ENCODE data around the gene LPCAT1. TPM values are rescaled to one million over a fixed set of nuclear protein-coding genes. Genes with fewer than 3 reads are reported as not detected.

LPCAT1 gene
- total RNA-seq, 1 donor from 2014 or later = 119 TPM

DNA sequence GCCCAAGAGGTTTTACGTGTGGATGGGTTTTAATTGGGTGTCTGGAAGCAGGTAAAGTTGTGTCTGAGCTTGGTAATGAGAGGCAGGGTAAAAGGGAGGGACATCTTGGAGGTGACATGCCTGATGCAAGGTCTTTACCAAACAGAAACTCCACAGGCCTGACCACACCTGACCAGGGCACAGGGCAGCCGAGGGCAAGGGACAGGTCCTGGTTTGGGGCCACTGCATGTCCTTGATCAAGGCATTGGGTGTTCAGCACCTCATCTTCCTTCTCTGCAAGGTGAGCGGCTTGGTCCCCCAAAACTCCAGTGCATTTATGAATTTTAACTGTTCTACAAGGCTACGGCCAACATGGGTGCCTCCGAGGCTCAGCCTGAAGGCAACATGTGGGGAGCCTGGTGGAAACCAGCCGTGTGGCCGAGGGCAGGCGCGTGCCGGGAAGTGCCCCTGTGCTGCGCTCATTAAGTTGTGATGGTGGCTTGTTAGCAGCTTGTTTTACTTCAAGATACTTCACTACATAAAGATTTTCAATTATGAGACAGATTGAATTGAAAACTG, 30.7 kb upstream of the LPCAT1 start:
- DNase-seq (ENCODE audit: low spot score) = no peak

DNA sequence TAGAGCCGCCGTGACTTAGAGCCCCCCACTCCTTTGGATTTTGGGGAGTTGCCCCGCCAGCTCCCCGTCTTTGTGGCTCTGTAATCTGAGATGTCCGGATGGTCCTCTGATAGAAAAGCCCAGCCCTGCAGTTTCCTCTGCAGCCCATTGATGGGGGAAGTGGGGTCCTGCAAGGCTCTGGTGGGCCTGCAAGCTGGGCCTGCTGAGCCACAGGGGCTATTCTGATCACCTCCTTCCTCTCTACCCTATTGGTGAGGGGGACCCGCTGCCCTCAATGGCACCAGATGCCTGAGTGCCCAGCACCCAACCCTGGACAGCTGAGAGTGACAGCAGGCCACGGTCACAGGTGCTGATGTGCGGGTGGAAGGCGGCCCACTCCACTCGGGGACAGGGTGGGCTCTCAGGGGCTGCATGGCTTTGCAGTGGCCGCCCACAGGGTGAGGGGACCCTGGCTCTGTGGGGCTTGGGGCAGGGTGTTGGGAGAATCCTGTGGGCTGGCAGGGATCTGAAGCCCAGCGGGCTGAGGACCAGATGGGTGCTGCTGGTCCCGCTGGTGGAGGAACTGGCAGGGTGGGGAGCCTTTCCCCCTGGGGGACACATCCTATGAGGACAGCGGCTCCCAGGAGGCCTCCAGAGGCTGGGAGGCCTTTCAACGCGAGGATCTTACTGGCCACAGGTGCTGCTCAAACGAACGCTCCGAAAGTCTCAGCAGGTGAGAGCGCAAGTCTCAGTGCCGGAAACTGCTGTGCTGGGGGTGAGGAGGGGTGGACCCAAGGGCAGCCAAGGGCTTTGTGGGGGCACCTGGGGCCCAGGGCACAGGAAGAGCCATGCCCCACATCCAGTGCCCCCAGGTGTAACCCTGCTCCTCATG, 30.0 kb upstream of the LPCAT1 start:
- DNase-seq (ENCODE audit: low spot score) = no peak

DNA sequence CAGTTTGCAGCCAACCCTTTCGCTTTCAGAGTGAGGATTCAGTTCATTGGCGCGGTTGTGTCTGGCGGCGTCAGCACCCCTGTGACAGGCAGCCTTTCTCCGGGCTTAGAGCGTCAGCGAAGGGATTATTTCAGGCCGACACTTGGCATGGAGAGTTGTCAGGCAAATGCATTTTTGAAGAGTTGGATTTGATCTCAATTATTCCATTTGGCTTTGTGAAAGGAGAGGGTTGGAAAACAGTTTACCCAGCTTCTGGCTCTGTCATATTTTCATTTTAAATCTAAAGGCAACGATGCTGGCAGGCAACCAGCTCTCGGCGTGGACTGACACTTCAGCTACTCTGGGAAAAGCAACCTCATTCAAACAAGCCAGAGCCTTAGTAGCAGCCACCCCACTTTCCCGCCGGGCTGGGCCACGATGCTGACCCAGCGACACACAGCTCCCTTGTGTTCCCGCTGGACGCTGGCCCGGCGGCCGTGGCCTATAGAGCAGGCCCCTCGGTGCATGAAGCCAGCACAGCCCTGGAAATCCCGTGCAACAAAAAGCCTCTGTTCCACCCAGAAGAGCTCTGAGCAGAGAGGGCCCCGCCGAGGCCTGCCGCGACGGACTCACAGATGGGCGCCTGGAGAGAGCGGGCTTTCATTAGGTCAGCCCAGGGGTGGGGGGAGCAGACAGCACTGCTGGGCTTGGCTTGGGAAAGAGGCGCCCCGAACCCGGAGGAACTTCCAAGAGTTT, 28.9 kb upstream of the LPCAT1 start:
- no peak for DNase-seq (ENCODE audit: low spot score)

DNA sequence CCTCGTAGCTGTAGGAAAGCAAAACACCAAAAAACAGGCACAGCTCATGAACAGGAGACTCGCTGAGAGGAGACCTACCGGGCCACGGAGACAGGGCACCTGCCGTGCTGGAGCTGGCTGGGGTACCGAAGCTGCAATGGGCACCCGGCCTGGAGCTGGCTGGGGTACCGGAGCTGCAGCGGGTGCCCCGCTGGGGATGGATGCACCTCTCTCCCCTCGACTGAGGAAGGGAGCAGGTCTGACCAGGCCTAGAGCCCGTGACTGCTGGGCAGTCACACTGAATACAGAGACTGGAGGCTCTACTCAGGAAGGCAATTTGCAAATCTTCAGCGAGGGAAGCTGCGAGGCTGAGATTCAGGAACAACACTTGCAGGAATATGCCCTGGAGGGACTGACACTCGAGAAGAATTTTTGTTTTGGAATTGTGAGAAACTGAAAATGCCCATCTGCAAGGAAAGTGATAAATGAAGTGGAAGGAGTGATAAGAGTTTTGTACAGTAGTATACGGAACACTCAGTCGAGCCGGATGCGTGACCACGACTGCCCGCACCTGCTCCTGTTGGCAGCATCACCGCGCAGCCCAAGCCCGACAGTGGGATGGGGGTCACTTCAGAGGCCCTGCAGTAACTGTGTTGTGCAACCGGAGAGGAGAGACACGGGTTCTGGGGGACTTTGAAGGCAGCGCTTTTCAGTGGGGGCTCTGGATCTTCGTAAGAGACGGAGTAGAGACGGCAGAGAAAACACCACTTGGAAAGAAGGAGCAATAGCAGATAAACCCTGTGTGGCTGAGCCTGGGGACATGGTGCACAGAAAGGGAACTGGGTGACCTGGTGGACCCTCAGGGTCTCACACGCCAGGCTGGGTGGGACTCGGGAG, 27.9 kb upstream of the LPCAT1 start:
- DNase-seq (ENCODE audit: low spot score) = no peak

DNA sequence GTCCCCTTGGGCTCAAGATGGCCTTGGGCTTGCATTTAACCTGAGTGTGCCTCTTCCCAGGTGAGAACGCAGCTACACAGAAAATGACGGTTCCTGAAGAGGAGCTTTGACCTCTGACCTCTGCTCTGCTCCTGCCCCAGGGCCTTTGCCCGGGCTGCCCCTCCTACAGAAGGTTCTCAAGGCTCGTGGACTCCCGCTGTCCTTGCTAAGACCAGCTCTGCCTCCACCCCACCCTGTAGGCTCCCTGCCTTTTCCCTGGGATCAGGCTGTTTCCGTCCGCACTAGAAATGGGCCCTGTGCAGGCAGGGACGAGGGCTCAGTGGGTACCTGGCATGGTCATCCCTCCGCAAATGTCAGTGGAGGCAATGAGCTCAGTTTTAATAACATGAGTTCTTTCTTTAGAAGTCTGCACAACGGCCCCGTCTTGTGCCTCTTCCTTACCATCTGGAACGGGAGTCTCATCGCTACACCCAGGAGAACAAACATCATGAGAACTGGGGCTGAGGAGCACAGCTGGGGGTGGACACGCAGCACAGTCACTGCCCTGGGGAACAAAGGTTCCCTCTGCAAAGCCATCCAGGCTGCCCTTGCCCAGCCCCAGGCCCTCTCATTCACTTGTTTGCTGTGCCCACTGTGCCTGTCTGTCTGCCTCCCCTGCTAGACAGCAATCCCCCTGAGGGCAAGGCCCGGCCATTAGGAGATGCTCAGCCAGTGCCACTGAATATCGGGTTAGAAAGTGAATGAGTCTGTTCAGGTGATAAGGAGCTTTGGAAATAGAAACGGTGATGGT, 26.7 kb upstream of the LPCAT1 start:
- peak; percentile 9 for DNase-seq (ENCODE audit: low spot score)

DNA sequence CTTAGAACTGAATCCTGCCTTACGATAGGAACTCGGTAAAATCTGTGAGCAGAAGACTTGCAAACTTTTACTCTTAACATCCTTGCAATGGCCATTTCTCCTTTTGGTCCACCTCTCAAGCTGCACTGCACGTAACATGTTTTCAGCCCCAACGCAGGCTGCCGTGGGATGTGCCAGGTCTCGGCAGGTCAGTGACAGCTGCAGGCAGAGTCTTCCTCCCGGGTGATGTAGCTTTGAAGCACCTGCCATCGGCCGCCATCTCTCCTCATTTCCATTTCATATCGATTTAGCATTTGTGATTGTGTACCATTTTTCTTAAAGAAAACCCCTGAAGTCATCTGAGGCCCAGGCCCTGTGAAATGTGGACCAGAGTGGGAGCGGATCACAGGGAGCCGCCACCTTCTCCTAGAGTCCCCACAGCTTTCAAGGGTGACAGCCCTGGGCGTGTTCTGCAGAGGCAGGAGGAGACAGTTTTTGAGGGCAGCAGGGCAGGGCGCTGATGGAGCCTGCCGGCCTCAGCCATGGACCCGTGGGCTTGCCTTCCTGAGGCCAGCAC, 25.8 kb upstream of the LPCAT1 start:
- DNase-seq (ENCODE audit: low spot score) = no peak

DNA sequence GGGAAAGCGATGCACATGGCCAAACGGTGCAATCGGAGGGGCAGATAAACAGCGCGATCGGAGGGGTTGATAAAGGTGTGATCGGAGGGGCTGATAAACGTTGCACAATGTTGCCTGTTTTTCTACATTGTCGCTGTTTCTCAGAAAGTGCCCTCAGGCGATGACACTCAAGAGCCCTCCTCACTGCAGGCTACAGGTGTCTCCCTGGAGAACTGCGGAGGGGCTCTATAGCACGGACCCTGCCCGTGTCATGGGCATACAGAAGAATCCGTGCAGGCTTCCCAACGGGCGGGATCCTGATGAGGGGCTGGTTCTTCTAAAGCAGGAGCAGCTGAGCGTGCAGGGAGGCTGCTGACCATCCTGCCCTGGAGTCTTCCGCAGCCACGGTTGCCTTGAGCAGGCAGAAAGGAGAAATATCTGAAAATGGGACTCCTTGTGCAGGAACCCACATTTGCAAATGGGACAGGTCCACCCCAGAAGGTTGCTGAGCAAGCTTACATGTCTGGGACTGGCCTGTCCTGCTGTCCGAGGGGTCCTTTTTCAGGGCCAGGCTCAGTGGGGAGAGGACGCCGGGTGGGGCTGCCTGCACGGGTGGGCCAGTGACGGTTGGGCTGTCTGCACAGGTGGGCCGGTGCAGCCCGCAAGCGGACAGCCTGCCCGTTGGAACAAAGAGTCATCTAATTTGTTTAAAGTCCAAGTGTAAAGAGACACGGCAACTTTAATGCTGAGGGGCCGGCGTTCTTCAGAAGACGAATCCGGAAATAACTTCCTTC, 25.1 kb upstream of the LPCAT1 start:
- DNase-seq (ENCODE audit: low spot score) = peak; percentile 7

DNA sequence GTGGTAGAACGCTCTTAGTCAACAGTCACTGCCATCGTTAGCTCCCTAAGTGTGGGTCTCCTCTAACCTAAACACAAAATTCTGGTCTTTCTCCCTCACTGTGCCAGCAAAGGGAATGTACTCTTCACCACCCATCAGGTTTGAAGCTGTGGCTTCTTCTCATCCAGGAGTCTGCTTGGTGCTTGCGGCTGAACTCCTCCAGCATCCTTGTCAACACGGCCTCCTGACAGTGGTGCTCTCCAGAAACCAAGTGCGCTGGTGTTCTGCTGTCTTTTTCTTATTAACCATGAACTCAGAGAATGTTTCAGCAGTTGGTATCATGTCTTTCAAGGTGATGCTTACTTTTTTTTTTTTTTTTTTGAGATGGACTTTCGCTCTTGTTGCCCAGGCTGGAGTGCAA, 23.9 kb upstream of the LPCAT1 start:
- no peak for DNase-seq (ENCODE audit: low spot score)

DNA sequence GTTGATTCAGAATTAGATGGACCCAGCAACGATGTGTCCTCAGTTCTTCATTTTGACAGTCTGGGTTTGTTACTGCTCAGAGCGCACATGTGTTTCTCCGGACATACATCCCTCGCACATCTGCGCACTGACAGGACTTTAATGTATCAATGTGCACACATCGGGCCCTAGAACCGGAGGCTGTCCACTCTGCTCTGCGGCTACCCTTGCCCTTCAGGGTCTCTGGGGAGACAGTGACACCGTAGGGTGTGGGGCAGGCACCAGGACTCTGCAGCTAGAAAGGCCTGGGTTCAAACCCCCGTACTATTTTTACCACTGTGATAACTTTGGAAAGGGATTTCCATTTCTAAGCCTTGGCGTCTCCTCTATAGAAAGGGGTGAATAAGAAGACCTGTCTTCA, 23.5 kb upstream of the LPCAT1 start:
- no peak for DNase-seq (ENCODE audit: low spot score)

DNA sequence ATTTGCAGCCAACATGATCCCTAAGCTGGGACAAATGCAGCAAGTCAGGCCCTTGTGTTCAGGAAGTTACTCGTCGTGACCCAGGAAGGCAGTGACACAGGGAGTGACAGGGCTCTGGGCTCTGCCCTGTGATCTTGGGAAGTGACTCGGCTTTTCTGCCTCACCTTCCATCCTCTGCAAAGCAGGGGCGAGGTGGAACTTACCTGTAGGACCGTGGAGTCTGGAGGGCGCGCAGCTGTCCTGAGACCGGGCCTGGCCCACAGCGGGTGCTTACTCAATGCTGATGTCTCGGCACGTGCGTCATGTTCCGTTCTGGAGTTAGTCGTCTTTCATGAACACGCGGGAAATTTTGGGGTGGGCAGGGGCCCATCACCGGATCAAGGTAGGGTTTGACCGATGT, 22.8 kb upstream of the LPCAT1 start:
- peak; percentile 7 for DNase-seq (ENCODE audit: low spot score)

DNA sequence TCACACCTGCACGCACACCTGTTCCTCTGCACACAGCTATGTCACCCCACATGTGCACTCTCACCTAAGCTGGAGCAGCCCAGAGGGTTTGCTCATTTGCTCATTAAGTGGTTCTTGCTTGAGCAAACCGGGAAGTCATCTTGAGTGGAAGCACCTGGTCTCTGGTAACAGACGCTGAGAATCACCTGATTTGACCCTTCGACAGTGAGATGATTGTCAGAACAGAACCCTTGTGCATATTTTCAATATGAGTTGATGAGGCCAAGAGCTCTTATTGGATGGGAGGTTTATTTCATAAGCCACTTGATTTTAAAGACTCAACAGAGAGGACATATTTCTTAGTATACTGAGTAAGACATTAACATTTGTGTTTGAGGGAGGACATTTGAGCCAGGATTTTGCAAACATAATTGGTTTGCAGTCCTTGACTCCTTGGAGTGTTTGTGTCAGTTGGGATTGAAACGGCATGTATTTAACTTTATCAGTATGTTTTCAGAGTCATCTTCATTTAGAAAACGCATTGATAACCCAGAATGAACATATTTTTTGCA, 22.1 kb upstream of the LPCAT1 start:
- peak; percentile 11 for DNase-seq (ENCODE audit: low spot score)

DNA sequence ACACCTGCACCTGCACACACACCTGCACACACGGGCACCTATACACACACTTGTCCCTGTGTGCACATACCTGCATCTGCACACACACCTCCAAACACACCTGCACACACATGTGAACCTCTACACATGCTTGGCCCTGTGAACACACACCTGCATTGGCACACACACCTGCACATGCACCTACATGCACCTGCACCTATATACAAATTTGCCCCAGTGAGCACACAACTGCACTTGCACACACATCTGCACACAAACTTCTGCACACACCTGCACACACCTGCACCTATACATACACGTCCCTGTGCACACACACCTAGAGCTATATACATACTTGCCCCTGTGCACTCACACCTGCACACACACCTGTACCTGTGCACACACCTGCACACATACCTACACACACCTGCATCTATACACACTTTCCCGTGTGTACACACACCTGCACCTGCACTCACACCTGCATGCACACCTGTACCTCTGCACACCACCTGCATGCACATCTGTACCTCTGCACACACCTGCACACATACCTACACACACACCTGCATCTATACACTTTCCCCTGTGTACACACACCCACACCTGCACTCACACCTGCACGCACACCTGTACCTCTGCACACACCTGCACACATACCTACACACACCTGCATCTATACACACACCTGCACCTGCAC, 21.5 kb upstream of the LPCAT1 start:
- DNase-seq (ENCODE audit: low spot score) = peak; percentile 6

DNA sequence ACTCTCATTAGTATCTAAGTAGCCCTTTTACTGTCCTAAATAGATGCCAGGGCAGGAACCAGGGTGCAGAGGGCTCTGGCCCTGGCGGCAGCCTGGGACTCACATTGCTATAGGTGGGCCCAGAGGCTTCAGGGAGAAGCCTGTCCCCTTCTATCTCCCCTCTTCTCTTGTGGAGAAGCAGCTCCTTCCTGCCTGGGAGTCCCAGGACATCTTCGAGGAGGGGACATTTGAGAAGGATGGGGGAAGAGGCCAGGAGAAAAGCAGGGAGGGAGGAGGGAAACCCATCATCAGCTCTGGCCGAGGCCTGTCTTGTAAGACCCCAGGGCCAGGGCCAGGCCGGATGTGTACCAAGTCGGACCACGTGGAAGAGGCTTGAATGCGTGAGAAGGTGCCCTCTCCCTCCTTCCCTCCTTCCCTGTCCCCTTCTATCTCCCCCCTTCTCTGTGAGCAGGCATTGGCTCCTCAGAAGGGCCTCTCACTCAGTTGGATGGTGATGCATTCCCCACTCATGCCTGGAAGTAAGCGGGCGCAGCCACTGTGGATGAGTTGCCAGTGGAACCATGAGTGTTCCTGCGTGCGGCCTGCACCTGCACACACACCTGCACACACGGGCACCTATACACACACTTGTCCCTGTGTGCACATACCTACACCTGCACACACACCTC, 20.7 kb upstream of the LPCAT1 start:
- peak; percentile 6 for DNase-seq (ENCODE audit: low spot score)

DNA sequence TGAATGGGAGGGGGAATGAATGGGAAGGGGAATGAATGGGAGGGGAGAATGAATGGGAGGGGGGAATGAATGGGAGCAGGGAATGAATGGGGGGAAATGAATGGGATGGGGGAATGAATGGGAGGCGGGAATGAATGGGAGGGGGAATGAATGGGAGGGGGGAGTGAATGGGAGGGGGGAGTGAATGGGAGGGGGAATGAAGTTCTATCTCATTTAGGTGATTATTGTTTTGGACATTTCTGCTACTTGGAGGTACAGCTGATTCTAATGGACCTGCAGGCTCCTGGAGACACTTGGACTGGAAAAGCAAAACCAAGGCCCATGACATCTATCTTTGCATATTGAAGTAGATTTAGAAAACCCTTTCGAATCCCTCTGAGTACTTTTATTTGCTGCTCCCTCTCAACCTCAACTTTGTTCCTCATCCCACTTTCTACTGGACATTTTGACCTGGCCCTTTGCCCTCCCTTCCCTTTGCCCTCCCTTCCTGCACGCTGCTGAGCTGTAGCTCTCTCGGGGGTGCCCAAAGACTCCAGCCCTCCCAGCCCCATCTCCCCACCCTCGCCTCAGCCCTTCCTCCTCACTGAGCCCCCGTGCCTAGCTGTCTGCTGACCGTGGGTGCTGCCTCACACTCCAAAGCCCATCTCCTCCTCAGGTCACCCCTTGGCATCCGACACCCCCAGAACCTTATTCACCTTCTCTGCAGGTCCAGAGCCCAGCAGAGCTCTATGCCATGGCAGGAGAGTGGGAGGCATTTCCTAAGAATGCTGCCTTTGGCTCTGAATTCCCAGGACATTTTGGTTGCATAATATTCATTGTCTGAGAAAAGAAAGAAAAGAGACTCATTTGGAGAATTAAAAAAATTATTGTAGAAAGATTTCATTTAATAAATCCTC, 19.9 kb upstream of the LPCAT1 start:
- DNase-seq (ENCODE audit: low spot score) = peak; percentile 8

DNA sequence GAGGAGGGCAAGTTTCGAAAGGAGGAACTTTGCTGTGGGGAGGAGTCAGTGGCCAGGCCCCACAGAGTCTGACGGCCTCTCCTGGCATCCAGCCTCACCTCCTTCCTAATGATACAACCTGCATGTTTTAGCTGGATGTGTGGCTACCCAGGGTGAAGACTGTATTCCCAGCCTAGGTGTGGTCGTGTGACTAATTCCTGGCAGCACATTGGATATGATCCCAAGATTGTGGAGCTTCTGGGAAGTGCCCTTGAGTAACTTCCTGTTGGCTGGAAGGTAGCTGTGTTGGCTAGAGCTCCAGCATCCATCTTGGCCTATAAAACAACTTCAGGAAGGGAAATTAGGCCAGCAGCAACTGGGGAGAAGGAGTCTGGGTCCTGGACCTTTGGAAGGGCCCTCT, 19.0 kb upstream of the LPCAT1 start:
- peak; percentile 73 for DNase-seq (ENCODE audit: low spot score)

DNA sequence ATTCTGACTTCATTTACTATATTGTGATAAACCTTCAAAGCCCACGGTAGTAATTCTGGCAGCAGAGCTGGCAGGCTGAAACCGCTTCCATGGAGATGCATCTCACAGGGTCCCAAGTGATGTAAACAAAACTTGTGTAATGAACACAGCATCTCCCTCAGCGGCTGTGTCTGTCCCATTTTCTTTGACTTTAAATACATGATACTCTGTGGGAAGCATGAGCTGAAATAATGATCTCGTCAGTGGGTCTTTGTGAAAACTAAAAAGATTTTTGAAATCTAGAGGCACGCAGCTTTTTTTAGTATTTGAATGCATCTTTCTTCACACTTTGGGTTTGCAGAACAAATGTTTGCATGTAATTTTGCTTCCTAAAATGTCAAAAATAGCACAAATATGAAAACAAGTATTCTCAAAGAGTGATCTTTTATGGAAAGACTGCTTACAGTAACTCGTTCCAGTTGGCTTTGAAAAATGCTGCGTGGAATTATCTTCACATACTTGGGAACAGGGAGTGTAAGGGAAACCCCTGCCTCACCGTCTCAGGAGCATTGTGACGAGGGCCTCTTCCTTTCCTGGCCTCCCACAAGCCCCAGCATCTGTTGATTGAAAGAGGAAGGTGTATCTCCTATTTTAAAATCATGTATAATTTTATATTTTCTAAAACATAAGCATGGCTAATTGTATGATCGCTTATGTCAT, 18.1 kb upstream of the LPCAT1 start:
- peak; percentile 10 for DNase-seq (ENCODE audit: low spot score)

All from mucosa of gallbladder (tissue), 1 donor.